ENCODE measurements around the gene EPN3. TPM values are rescaled to one million over a fixed set of nuclear protein-coding genes. Genes with fewer than 3 reads are reported as not detected.

The EPN3 gene
- total and polyA plus RNA-seq, 2 experiments from 2014 or later: 2.7 to 11.5 TPM

DNA sequence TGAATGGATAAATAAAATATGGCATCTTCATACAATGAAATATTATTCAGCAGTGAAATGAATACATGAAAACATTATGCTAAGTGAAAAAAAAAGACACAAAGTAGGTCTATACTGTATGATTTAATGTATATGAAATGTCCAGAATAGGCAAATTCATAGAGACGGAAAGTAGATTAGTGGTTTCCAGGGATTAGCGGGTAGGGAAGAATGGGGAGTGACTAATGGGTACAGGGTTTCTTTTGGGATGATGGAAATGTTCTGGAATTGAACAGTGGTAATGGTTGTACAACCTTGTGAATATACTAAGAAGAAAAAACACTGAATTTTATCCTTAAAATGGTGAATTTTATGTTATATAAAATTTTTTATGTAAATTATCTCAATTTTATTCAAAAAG, 32.8 kb upstream of the EPN3 start:
- DNase-seq (ENCODE audit: low spot score): no peak
- H3K9me2 ChIP-seq (replicated peaks; ENCODE audit: insufficient read depth): no peaks in the 10 kb centered on the region
- no peaks in the 10 kb centered on the region for H3K79me2 ChIP-seq
- no peaks in the 10 kb centered on the region for H3K36me3 ChIP-seq (replicated peaks; ENCODE audit: insufficient read depth, low read depth)
- H3K4me2 ChIP-seq: no peak overlapping the region
- no peak overlapping the region for H3K4me3 ChIP-seq
- H4K20me1 ChIP-seq (ENCODE audit: insufficient read depth, poor library complexity, severe bottlenecking): no peaks in the 10 kb centered on the region
- no peaks in the 10 kb centered on the region for H3K9me3 ChIP-seq (ENCODE audit: low read depth)
- H3K27me3 ChIP-seq: no peaks in the 10 kb centered on the region
- H3K4me1 ChIP-seq (ENCODE audit: insufficient read depth): peaks cover 6% of the 10 kb centered on the region
- WGBS (ENCODE audit: low lambda C conversion rate, missing lambda C conversion rate): 91% methylated on average over 2 of the region's 2 CpGs
- TF ChIP-seq EZH2 (IDR thresholded peaks at IDR 0.05; ENCODE audit: borderline replicate concordance): no peak
- TF ChIP-seq, protein P1, sequence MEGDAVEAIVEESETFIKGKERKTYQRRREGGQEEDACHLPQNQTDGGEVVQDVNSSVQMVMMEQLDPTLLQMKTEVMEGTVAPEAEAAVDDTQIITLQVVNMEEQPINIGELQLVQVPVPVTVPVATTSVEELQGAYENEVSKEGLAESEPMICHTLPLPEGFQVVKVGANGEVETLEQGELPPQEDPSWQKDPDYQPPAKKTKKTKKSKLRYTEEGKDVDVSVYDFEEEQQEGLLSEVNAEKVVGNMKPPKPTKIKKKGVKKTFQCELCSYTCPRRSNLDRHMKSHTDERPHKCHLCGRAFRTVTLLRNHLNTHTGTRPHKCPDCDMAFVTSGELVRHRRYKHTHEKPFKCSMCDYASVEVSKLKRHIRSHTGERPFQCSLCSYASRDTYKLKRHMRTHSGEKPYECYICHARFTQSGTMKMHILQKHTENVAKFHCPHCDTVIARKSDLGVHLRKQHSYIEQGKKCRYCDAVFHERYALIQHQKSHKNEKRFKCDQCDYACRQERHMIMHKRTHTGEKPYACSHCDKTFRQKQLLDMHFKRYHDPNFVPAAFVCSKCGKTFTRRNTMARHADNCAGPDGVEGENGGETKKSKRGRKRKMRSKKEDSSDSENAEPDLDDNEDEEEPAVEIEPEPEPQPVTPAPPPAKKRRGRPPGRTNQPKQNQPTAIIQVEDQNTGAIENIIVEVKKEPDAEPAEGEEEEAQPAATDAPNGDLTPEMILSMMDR (IDR thresholded peaks at IDR 0.05; ENCODE audit: poor library complexity): no peak
- TF ChIP-seq EZH2phosphoT487 (IDR thresholded peaks at IDR 0.05; ENCODE audit: low read depth, severe bottlenecking, unreplicated experiment): no peak
- H2AFZ ChIP-seq: no peak overlapping the region
- no peak overlapping the region for H3K27ac ChIP-seq

GRCh38 chr17:50501054-50501453, 31.5 kb upstream of the EPN3 start:
- H3K4me3 ChIP-seq: no peak overlapping the region
- H4K20me1 ChIP-seq (ENCODE audit: insufficient read depth, poor library complexity, severe bottlenecking): no peaks in the 10 kb centered on the region
- no peak overlapping the region for H3K4me2 ChIP-seq
- peaks cover 6% of the 10 kb centered on the region for H3K4me1 ChIP-seq (ENCODE audit: insufficient read depth)
- no peaks in the 10 kb centered on the region for H3K36me3 ChIP-seq (replicated peaks; ENCODE audit: insufficient read depth, low read depth)
- H2AFZ ChIP-seq: no peak overlapping the region
- no peak overlapping the region for H3K27ac ChIP-seq
- no peaks in the 10 kb centered on the region for H3K79me2 ChIP-seq
- TF ChIP-seq, protein P1 (IDR thresholded peaks at IDR 0.05; ENCODE audit: poor library complexity): peak; percentile 39
- no peak for TF ChIP-seq EZH2 (IDR thresholded peaks at IDR 0.05; ENCODE audit: borderline replicate concordance)
- no peaks in the 10 kb centered on the region for H3K9me2 ChIP-seq (replicated peaks; ENCODE audit: insufficient read depth)
- DNase-seq (ENCODE audit: low spot score): no peak
- no peaks in the 10 kb centered on the region for H3K27me3 ChIP-seq
- WGBS (ENCODE audit: low lambda C conversion rate, missing lambda C conversion rate): 54% methylated on average over 5 of the region's 5 CpGs
- H3K9me3 ChIP-seq (ENCODE audit: low read depth): no peaks in the 10 kb centered on the region

- no peaks in the 10 kb centered on the region for H3K9me2 ChIP-seq (replicated peaks; ENCODE audit: insufficient read depth)
- no peak overlapping the region for H3K27ac ChIP-seq
- H3K4me1 ChIP-seq (ENCODE audit: insufficient read depth): peaks cover 6% of the 10 kb centered on the region
- no peaks in the 10 kb centered on the region for H3K9me3 ChIP-seq (ENCODE audit: low read depth)
- no peak overlapping the region for H3K4me3 ChIP-seq
- H3K4me2 ChIP-seq: no peak overlapping the region
- no peak for DNase-seq (ENCODE audit: low spot score)
- TF ChIP-seq EZH2 (IDR thresholded peaks at IDR 0.05; ENCODE audit: borderline replicate concordance) (no peak), EZH2phosphoT487 (IDR thresholded peaks at IDR 0.05; ENCODE audit: low read depth, severe bottlenecking, unreplicated experiment) (no peak)
- TF ChIP-seq, protein P1 (IDR thresholded peaks at IDR 0.05; ENCODE audit: poor library complexity): no peak
- H4K20me1 ChIP-seq (ENCODE audit: insufficient read depth, poor library complexity, severe bottlenecking): no peaks in the 10 kb centered on the region
- H3K27me3 ChIP-seq: no peaks in the 10 kb centered on the region
- H3K36me3 ChIP-seq (replicated peaks; ENCODE audit: insufficient read depth, low read depth): no peaks in the 10 kb centered on the region
- WGBS (ENCODE audit: low lambda C conversion rate, missing lambda C conversion rate): 90% methylated on average over 9 of the region's 9 CpGs
- no peaks in the 10 kb centered on the region for H3K79me2 ChIP-seq
- no peak overlapping the region for H2AFZ ChIP-seq
These were observed 30.1 kb upstream of the EPN3 start for GRCh38 chr17:50502301-50502990.
